Cardiac fibroblast (primary cell): Measurements from ENCODE around the gene KHDC3L.

Experiments
- DNase-seq, 2 donors: peaks; one replicate each; pipeline versions ENCODE4 v3.0.0 to v3.0.0-alpha.2; 2010; ENCODE audit warnings: low read depth in 2 of 2
- H3K4me3 ChIP-seq, 2 donors: replicated peaks in 1 of 2; 1 replicate in 1 of 2; 2 replicates in 1 of 2; pipeline ENCODE4 v1.5.1; 2011; ENCODE audit warnings: low read depth in 2 of 2, low read length in 2 of 2, mild to moderate bottlenecking in 2 of 2, moderate library complexity in 1 of 2
- CTCF ChIP-seq: IDR thresholded peaks from one replicate; pipeline ENCODE4 v1.5.1; 2011; ENCODE audit warnings: low read depth, mild to moderate bottlenecking, low read length, inconsistent platforms

KHDC3L gene

GRCh38 chr6:73353636-73354593 is 8.5 kb upstream of the KHDC3L start, which contains the start of gene DPPA5:
Gene DPPA5 (minus strand): TSS chr6:73354276. CDS start chr6:73354225, 51 bp downstream.
- no peak for TF ChIP-seq CTCF
- DNase-seq, result no peak
- no peak within 1 kb of the TSS for H3K4me3 ChIP-seq

- DNase-seq, result no peak
- H3K4me3 ChIP-seq, result no peak overlapping the region
- TF ChIP-seq CTCF, result no peak
Observed at GRCh38 chr6:73362869-73363536, 545 bp downstream of the KHDC3L start.

- no peak for TF ChIP-seq CTCF
- DNase-seq, result no peak
Observed at GRCh38 chr6:73363537-73363875, 1.0 kb downstream of the KHDC3L start.

GRCh38 chr6:73364121-73364520 is 1.7 kb downstream of the KHDC3L start:
- no peak for DNase-seq
- no peak overlapping the region for H3K4me3 ChIP-seq
- no peak for TF ChIP-seq CTCF

More at GRCh38 chr6:73363537-73363875, 1.0 kb downstream of the KHDC3L start:
- no peak overlapping the region for H3K4me3 ChIP-seq

- no peak for TF ChIP-seq CTCF
- H3K4me3 ChIP-seq, result no peak overlapping the region
- DNase-seq, result no peak
Observed at GRCh38 chr6:73364549-73364948, 2.1 kb downstream of the KHDC3L start.

- no peak overlapping the region for H3K4me3 ChIP-seq
- peak in 1 of 2 donors; percentile 13 for DNase-seq
- TF ChIP-seq CTCF, result no peak
Observed at GRCh38 chr6:73367761-73368355, 5.4 kb downstream of the KHDC3L start.
